NCI-H2196 treated with DMSO at 0.1 percent for 48 hours (cell line): ENCODE results near the gene FAM117B.

Experiments
- DNase-seq: peaks from one replicate; lab custom pipeline; 2025; ENCODE audit not compliant: unreplicated experiment; lab: John Stamatoyannopoulos, UW

FAM117B gene

DNA sequence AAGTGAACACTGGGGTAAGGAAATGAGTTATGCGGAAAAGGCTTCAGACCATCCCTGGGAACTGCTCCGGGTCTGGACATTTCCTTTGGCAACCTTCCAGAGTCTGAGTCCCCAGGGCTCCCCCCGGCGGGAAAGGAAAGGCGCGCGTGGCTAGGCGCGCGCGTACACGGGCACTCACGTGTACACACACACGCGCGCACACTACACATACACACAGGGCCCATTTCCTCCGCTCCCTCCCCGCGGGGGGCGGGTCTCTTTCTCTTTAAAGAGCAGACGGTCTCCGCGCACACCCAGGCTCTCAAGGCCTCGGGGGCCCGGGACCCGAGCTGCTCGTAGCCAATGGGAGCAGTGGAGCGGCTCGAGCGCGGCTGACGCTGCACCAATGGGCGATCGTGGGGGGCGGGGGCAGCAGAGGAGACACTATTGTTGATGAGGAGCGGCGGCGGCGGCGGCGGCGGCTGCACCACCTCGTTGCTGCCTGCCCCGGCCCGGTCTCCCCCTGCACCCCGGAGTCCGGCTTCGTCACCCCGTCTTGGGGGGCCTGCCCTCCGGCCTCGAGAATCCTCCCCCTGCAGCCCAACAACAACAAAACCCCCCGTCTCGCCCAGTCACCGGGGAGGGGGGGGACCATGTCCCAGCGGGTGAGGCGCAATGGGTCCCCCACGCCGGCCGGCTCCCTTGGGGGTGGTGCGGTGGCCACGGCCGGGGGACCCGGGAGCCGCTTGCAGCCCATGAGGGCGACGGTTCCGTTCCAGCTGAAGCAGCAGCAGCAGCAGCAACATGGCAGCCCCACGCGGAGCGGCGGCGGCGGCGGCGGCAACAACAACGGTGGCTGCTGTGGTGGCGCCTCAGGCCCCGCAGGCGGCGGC, at the start of gene FAM117B:
FAM117B (plus strand) TSS at position 414 of the 872 bp plus-strand sequence; CDS start at position 633, 219 bp downstream.
- peak; percentile 95 for DNase-seq

DNA sequence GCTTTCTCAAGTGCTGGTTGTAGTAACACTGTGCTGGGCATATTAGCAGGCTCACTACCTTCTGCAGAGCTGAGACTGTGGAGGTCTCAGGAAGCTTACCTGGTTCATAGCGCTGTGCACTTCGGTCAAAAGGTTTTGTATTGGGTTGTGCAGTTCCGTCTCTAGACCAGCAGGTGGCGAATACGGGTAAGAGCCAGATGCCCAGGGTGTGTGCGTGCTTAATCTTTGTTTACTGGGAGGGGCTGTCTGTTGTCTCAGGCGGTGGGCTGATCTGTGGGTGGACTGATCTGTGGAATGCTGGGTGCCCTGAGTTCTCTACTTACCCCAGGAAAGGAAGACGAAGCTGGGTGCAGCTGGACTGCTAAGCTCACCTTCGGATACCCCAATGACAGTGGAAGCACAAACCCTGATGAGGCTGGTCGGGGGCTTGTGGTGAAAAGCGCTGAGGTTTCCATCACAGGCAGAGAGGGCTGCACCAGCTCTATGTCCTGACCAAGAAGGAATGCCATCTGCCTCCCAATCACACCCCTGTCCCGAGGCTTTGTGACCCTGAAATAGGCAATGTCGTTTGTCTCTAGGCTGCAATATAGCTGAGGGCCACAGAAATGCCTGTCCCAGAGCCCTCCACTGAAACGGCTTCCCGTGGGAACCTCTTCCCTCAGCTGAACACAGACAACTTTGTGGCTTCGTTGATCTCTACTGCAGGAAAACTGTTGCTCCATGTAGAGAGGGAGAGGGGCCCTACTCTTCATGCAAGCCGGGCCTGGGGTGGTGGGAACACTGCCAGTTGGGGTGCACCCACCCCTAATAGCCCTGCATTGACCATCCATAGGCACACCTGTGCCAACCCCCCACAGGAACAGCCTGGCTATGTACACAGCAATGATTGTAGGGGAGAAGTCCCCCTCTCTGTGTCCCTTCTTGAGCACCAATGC, 45.9 kb upstream of the FAM117B start:
- DNase-seq = peak; percentile 84

DNA sequence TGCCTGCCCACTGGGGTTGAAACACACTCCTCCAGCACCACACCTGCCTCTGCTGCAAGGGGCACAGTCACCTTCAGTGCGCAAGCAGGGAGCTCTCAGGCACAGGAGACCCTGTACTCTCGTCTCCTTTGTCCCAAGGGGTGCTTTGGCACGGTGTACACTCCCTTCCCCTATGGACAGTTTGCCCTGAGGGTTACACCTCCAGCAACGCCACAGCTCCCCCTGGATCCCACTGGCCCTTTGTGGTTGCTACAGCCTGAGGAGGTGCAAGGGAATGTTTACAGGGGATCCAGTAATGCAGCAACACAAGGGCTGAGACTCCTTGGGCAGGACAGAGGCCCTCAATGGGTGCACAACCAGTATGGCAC, 45.2 kb upstream of the FAM117B start:
- DNase-seq = no peak

DNA sequence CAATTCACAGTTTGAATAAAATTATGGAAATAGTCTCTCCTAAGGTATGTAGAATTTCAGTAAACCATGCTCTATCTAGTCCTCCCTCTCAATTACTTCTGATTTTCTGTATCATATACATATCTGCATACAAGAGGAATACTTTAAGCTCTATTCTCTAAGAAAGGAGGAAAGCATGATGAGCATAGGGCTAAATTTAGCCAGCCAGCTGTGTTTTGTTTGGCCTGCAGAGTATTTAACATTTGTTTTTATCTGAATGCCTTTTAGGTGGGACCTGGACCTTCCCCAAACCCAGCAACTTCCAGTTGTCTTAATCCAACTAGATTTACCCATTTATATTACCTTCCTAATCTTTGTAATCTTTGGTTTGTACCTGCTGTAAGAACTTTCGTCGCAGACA, 42.2 kb upstream of the FAM117B start:
- no peak for DNase-seq

GRCh38 chr2:202599105-202599504, 35.7 kb upstream of the FAM117B start:
- DNase-seq = no peak

DNA sequence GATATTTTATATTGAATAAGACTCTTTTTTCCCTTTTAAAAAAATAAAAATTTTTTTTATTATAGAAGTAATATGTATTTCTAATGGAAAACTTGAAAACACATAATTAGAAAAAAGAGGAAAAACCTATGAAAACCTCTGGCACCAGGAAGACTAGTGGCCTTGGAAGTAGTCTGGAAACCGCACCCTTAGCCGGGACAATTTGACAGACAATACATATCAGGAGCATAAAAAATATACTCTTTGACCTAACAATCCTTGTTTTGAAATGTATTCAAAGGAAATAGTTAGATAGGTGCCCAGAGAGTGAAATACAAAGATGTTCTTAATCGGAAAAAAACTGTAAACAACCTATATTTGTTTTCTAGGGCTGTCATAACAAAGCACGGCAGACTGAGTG, 34.9 kb upstream of the FAM117B start:
- DNase-seq = no peak

DNA sequence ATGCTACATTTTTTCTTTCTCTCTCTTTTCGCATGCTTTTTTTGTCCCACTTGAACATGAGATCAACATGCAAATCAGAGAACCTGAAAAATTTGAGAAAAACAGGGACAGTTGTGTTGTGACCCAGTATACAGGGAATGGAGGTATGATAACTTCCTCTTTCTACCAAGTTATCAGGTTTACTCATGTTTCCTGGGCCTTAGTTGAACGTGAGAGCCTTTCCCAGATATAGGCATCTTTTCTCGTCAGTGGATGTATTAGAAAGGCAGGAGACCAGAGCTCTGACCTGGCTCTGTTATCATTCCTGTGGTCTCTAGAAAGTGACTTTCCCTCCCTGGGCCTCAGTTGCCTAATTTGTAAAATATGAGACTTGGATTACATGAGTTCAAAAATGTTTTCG, 30.1 kb upstream of the FAM117B start:
- no peak for DNase-seq

DNA sequence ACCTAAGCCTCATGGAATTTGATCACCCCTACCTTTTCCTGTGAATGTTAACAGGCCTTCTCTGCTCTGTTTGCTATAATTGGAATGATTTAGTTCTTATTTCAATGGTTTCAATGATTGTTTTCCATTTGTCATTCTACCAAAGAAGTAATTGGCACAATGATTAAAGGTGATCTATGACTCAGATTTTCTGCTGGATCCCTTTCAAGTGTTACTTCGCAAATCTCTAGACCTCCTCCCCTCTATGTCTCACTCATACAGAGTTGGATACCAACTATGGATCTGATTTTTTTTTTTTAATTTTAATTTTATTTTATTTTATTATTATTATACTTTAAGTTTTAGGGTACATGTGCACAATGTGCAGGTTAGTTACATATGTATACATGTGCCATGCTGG, 29.6 kb upstream of the FAM117B start:
- no peak for DNase-seq

- no peak for DNase-seq
These were observed 26.5 kb upstream of the FAM117B start for GRCh38 chr2:202608142-202608852.

GRCh38 chr2:202609381-202610145, 25.2 kb upstream of the FAM117B start:
- no peak for DNase-seq

GRCh38 chr2:202610380-202610779, 24.4 kb upstream of the FAM117B start:
- no peak for DNase-seq

GRCh38 chr2:202612145-202612544, 22.6 kb upstream of the FAM117B start:
- DNase-seq = no peak

- DNase-seq = no peak
These were observed 21.3 kb upstream of the FAM117B start for GRCh38 chr2:202613479-202613878.

DNA sequence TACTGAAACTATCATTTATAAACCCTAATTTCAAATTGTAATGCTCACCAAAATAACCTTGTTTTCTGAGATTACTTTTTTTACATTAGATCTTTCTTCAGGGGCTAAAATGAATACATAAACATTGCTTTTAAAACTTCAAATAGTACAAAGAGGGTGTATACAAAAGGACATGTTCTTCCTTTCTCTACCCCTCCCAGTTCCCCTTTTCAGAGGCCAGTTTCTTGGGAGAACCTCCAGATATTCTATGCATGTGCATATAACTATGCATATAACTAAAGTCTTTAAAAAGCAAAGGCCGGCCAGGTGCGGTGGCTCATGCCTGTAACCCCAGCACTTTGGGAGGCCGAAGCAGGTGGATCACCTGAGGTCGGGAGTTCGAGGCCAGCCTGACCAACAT, 10.6 kb upstream of the FAM117B start:
- no peak for DNase-seq

- no peak for DNase-seq
These were observed 7.7 kb upstream of the FAM117B start for GRCh38 chr2:202627042-202627441.

GRCh38 chr2:202628646-202629198, 6.0 kb upstream of the FAM117B start:
- DNase-seq = no peak

GRCh38 chr2:202632682-202633290, 2.0 kb upstream of the FAM117B start:
- DNase-seq = no peak

- DNase-seq = no peak
These were observed 1.3 kb upstream of the FAM117B start for GRCh38 chr2:202633470-202633869.

- DNase-seq = peak; percentile 52
These were observed 851 bp downstream of the FAM117B start for GRCh38 chr2:202635428-202636212.
